B cell (primary cell): ENCODE results near the gene ALPK3.

ENCODE experiments used
- CTCF ChIP-seq: fragments of 200-600 bp; IDR thresholded peaks from one replicate; pipeline ENCODE4 v1.8.0; 2022; ENCODE audit warnings: antibody characterized with exemption, mild to moderate bottlenecking
- EZH2 ChIP-seq: IDR thresholded peaks from 2 replicates; pipeline ENCODE4 v1.6.1; 2012; ENCODE audit warnings: borderline replicate concordance, low read depth, mild to moderate bottlenecking, moderate library complexity, low read length; ENCODE audit not compliant: insufficient read depth, poor library complexity, severe bottlenecking

GRCh38 chr15:84785053-84785452 is 32.1 kb upstream of the ALPK3 start:
- TF ChIP-seq CTCF (no peak), EZH2 (no peak)
